Activated T-cell treated with anti-CD3 and anti-CD28 coated beads, Interleukin-2, amount 50 U/mL, for 48 hours (primary cell): ENCODE results near the gene COL20A1.
"Not testable (repeated sequence)": the region's sequence is repeated elsewhere in the genome, so short reads cannot be mapped to it uniquely, and the experiment has no call there.

Experiments
- DNase-seq, 2 experiments: peaks; one replicate each; pipeline ENCODE4 v3.0.0-alpha.2; 2020

The COL20A1 gene

GRCh38 chr20:63292904-63293303 is at the start of gene COL20A1:
COL20A1 (plus strand) TSS chr20:63293186; CDS start chr20:63295108, 1,922 bp downstream.
- no peak for DNase-seq

GRCh38 chr20:63243604-63244247 is 49.3 kb upstream of the COL20A1 start:
- no peak for DNase-seq

- DNase-seq = no peak
These were observed 48.5 kb upstream of the COL20A1 start for GRCh38 chr20:63244468-63244867.

- no peak for DNase-seq
These were observed 46.3 kb upstream of the COL20A1 start for GRCh38 chr20:63246490-63247288.

GRCh38 chr20:63247671-63248228 is 45.2 kb upstream of the COL20A1 start:
- no peak for DNase-seq

GRCh38 chr20:63248835-63249591 is 44.0 kb upstream of the COL20A1 start:
- no peak for DNase-seq

GRCh38 chr20:63249891-63250290 is 43.1 kb upstream of the COL20A1 start:
- no peak for DNase-seq

- not testable (repeated sequence) for DNase-seq
These were observed 41.6 kb upstream of the COL20A1 start for GRCh38 chr20:63251350-63251749.

GRCh38 chr20:63252284-63252711 is 40.7 kb upstream of the COL20A1 start:
- DNase-seq = no peak

GRCh38 chr20:63253065-63253437 is 39.9 kb upstream of the COL20A1 start:
- no peak for DNase-seq

- DNase-seq = no peak
These were observed 39.4 kb upstream of the COL20A1 start for GRCh38 chr20:63253438-63254231.

GRCh38 chr20:63254232-63254605 is 38.8 kb upstream of the COL20A1 start, which contains the start of gene NKAIN4:
NKAIN4 (minus strand) TSS chr20:63254463; CDS start chr20:63254450, 13 bp downstream.
- DNase-seq = no peak

- DNase-seq = no peak
These were observed 38.2 kb upstream of the COL20A1 start for GRCh38 chr20:63254606-63255384.

GRCh38 chr20:63255931-63256704 is 36.9 kb upstream of the COL20A1 start:
- DNase-seq = no peak

GRCh38 chr20:63256954-63257353 is 36.0 kb upstream of the COL20A1 start:
- no peak for DNase-seq

GRCh38 chr20:63257629-63258028 is 35.4 kb upstream of the COL20A1 start:
- DNase-seq = no peak

GRCh38 chr20:63258781-63259180 is 34.2 kb upstream of the COL20A1 start:
- no peak for DNase-seq

- no peak for DNase-seq
These were observed 33.1 kb upstream of the COL20A1 start for GRCh38 chr20:63259734-63260460.

- DNase-seq = no peak
These were observed 32.5 kb upstream of the COL20A1 start for GRCh38 chr20:63260521-63260920.
